CD8-positive, alpha-beta memory T cell (primary cell): Measurements from ENCODE around the gene ADAM15. TPM values are rescaled to one million over a fixed set of nuclear protein-coding genes. Genes with fewer than 3 reads are reported as not detected.
A peak's percentile ranks its signal among the peaks of the same experiment; 100 is the strongest.

ENCODE experiments used
- CTCF ChIA-PET: fragments of 350-600 bp; sonication (Branson Sonifier 250); formaldehyde crosslinking; loops from one replicate; lab custom pipeline; 2021; ENCODE audit warnings: antibody characterized with exemption; lab: Charles Lee
- POLR2A ChIA-PET: fragments of 350-600 bp; sonication (Branson Sonifier 250); formaldehyde crosslinking; loops from one replicate; lab custom pipeline; 2021; ENCODE audit warnings: antibody characterized with exemption; lab: Charles Lee
- DNase-seq, 5 donors: peaks; one replicate each; pipeline versions ENCODE4 v3.0.0 to v3.0.0-alpha.2; 2020 to 2022; ENCODE audit warnings: mixed read lengths in 1 of 5
- H3K27ac ChIP-seq: one replicate; pipeline ENCODE4 v1.7.0; 2013; ENCODE audit warnings: low read depth, mild to moderate bottlenecking, low read length, moderate library complexity
- H3K27me3 ChIP-seq: 2 replicates; pipeline ENCODE4 v1.7.0; 2013; ENCODE audit warnings: low read length, mild to moderate bottlenecking; ENCODE audit not compliant: insufficient read depth, poor library complexity, severe bottlenecking
- H3K36me3 ChIP-seq: 2 replicates; pipeline ENCODE4 v1.7.0; 2013; ENCODE audit warnings: mild to moderate bottlenecking, low read length, moderate library complexity; ENCODE audit not compliant: insufficient read depth
- H3K4me1 ChIP-seq: 2 replicates; pipeline ENCODE4 v1.7.0; 2013; ENCODE audit warnings: mild to moderate bottlenecking, low read length, moderate library complexity; ENCODE audit not compliant: insufficient read depth
- H3K4me3 ChIP-seq: 2 replicates; pipeline ENCODE4 v1.7.0; 2013; ENCODE audit warnings: mild to moderate bottlenecking, low read length
- H3K9me3 ChIP-seq: 2 replicates; pipeline ENCODE4 v1.7.0; 2013; ENCODE audit warnings: mild to moderate bottlenecking, low read length
- H3K27ac Mint-ChIP-seq, 8 donors: one replicate each; pipeline ENCODE4 v1.8.0; 2020 to 2021; ENCODE audit warnings: mixed read lengths in 8 of 8, mild to moderate bottlenecking in 6 of 8, inconsistent platforms in 3 of 8, moderate library complexity in 3 of 8
- H3K27me3 Mint-ChIP-seq, 2 donors: one replicate each; pipeline ENCODE4 v1.8.0; 2020 to 2021; ENCODE audit warnings: mixed read lengths in 2 of 2, mild to moderate bottlenecking in 1 of 2, moderate library complexity in 1 of 2
- H3K36me3 Mint-ChIP-seq, 3 donors: one replicate each; pipeline ENCODE4 v1.8.0; 2020 to 2021; ENCODE audit warnings: mixed read lengths in 3 of 3, inconsistent platforms in 1 of 3, mild to moderate bottlenecking in 1 of 3
- H3K4me1 Mint-ChIP-seq, 3 donors: one replicate each; pipeline ENCODE4 v1.8.0; 2020 to 2021; ENCODE audit warnings: mixed read lengths in 3 of 3, inconsistent platforms in 1 of 3, mild to moderate bottlenecking in 1 of 3
- H3K4me3 Mint-ChIP-seq, 7 donors: one replicate each; pipeline ENCODE4 v1.8.0; 2020 to 2021; ENCODE audit warnings: mixed read lengths in 7 of 7, mild to moderate bottlenecking in 6 of 7, moderate library complexity in 4 of 7, inconsistent platforms in 2 of 7
- H3K9me3 Mint-ChIP-seq, 5 donors: one replicate each; pipeline ENCODE4 v1.8.0; 2020 to 2022; ENCODE audit warnings: mixed read lengths in 5 of 5, mild to moderate bottlenecking in 3 of 5, moderate library complexity in 2 of 5, inconsistent platforms in 1 of 5
- polyA plus RNA-seq: library from polyadenylated mRNA; unstranded; fragments of 300-500 nt; fragmentation: Illumina TruSeq; gene quantifications from one replicate; pipeline ENCODE4 v1.2.3, GENCODE V29; 2021
- total RNA-seq, 2 experiments: library from RNA; stranded (reverse); gene quantifications; one replicate each; pipeline ENCODE4 v1.2.3, GENCODE V29; 2021

Gene ADAM15
- total and polyA plus RNA-seq, 3 experiments from 2014 or later: 15.3 to 36.9 (median 34.5) TPM

DNA sequence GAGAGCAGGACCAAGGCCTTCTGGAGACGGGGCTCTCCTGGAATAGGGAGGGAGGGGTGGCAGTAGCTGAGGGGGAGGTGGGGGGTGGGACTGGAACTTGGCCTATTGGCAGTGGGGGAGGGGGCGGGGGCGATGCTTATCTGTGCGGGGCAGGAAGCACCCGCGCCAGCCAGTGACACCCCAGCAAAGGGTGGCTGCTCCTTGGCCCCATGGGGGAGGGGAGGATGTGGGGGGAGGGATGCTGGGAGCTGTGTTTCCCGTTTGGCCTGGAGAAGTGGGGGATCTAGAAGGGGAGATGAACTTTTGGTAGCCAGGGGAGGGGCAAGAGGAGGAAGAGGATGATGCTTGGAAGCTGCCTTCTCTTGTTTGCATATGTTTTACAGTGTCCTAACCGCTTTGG lies 37.5 kb upstream of the ADAM15 start:
- DNase-seq: peak in 1 of 5 donors; percentile 54
- Histone ChIP-seq H3K4me3 (peak overlapping the region; percentile 51), H3K27ac (peak overlapping the region; percentile 38), H3K4me1 (peaks cover 89% of the 10 kb centered on the region), H3K9me3 (no peaks in the 10 kb centered on the region), H3K36me3 (peaks cover 12% of the 10 kb centered on the region), H3K27me3 (no peaks in the 10 kb centered on the region)
- Mint-ChIP-seq H3K36me3 (peaks cover 0 to 13% (median 0%) of the 10 kb centered on the region in 3 donors), H3K4me3 (peak overlapping the region in 4 of 7 donors; percentile 41 to 71 (median 50)), H3K27ac (peak overlapping the region; percentile 78 to 93 (median 86)), H3K9me3 (no peaks in the 10 kb centered on the region), H3K4me1 (peaks cover 59 to 83% (median 74%) of the 10 kb centered on the region in 3 donors), H3K27me3 (no peaks in the 10 kb centered on the region)
- ChIA-PET POLR2A (interaction anchor here (0.7 kb wide), 1 partner anchor 14 kb away, joined by 4 read pairs; no protein-coding TSS in a partner anchor), CTCF (interaction anchor here (1.0 to 16.7 kb wide), 4 partner anchors 15 to 52 kb away, joined by 3 to 207 read pairs (median 4); partner anchors contain the start of genes CKS1B, LENEP, PYGO2 and ZBTB7B)

DNA sequence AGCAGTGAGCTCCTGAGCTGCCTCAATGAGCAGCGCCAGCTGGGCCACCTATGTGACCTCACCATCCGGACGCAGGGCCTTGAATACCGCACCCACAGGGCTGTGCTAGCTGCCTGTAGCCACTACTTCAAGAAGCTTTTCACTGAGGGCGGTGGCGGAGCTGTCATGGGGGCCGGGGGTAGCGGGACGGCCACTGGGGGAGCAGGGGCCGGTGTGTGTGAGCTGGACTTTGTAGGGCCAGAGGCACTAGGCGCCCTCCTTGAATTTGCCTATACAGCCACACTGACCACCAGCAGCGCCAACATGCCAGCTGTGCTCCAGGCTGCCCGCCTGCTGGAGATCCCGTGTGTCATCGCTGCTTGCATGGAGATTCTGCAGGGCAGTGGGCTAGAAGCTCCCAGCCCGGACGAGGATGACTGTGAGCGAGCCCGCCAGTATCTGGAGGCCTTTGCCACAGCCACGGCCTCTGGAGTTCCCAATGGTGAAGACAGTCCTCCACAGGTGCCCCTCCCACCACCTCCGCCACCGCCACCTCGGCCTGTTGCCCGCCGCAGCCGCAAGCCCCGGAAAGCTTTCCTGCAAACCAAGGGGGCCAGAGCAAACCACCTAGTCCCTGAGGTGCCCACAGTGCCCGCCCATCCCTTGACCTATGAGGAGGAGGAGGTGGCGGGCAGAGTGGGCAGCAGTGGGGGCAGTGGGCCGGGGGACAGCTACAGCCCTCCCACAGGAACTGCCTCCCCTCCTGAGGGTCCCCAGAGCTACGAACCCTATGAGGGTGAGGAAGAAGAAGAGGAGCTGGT lies 36.2 kb upstream of the ADAM15 start:
- H3K27ac Mint-ChIP-seq: peak overlapping the region in 5 of 8 donors; percentile 19 to 87 (median 69)
- no peak overlapping the region for H3K4me3 ChIP-seq

GRCh38 chr1:155015527-155016230 lies 35.4 kb upstream of the ADAM15 start:
- Histone ChIP-seq H3K36me3 (peaks cover 12% of the 10 kb centered on the region), H3K4me1 (peaks cover 79% of the 10 kb centered on the region), H3K9me3 (no peaks in the 10 kb centered on the region), H3K27ac (no peak overlapping the region), H3K27me3 (no peaks in the 10 kb centered on the region), H3K4me3 (no peak overlapping the region)
- Mint-ChIP-seq H3K27ac (peak overlapping the region; percentile 50 to 89 (median 74)), H3K9me3 (no peaks in the 10 kb centered on the region), H3K36me3 (peaks cover 0 to 13% (median 0%) of the 10 kb centered on the region in 3 donors), H3K27me3 (no peaks in the 10 kb centered on the region), H3K4me1 (peaks cover 48 to 67% (median 63%) of the 10 kb centered on the region in 3 donors), H3K4me3 (peak overlapping the region in 6 of 7 donors; percentile 42 to 58 (median 47))
- ChIA-PET CTCF (interaction anchor here (0.9 to 16.7 kb wide), 16 partner anchors 8 to 456 kb away, joined by 3 to 207 read pairs (median 22); partner anchors contain the start of genes ADAM15, CKS1B, FLAD1 and LENEP), POLR2A (interaction anchor here (1.0 to 1.9 kb wide), 3 partner anchors 11 to 61 kb away, joined by 4 to 6 read pairs (median 5); no protein-coding TSS in a partner anchor)
- no peak for DNase-seq

More for the DNA sequence above, 36.2 kb upstream of the ADAM15 start:
- Histone ChIP-seq H3K4me1 (peaks cover 87% of the 10 kb centered on the region), H3K9me3 (no peaks in the 10 kb centered on the region), H3K36me3 (peaks cover 12% of the 10 kb centered on the region), H3K27ac (no peak overlapping the region), H3K27me3 (no peaks in the 10 kb centered on the region)
- H3K4me3 Mint-ChIP-seq: no peak overlapping the region
- CTCF ChIA-PET: interaction anchor here (1.1 to 16.7 kb wide), 10 partner anchors 7 to 455 kb away, joined by 3 to 207 read pairs (median 22); partner anchors contain the start of genes FLAD1, LENEP, PBXIP1 and PYGO2
- peaks cover 0 to 13% (median 0%) of the 10 kb centered on the region in 3 donors for H3K36me3 Mint-ChIP-seq
- no peaks in the 10 kb centered on the region for H3K9me3 Mint-ChIP-seq
- POLR2A ChIA-PET: interaction anchor here (1.0 to 1.9 kb wide), 3 partner anchors 10 to 60 kb away, joined by 4 to 6 read pairs (median 5); no protein-coding TSS in a partner anchor
- no peak for DNase-seq
- H3K27me3 Mint-ChIP-seq: no peaks in the 10 kb centered on the region
- peaks cover 55 to 75% (median 70%) of the 10 kb centered on the region in 3 donors for H3K4me1 Mint-ChIP-seq

GRCh38 chr1:155016231-155016831 lies 34.8 kb upstream of the ADAM15 start:
- ChIA-PET CTCF (interaction anchor here (0.9 to 16.7 kb wide), 23 partner anchors 9 to 457 kb away, joined by 3 to 207 read pairs (median 8); partner anchors contain the start of genes ADAM15, CKS1B, FLAD1 and LENEP), POLR2A (interaction anchor here (1.0 to 1.9 kb wide), 4 partner anchors 11 to 62 kb away, joined by 3 to 6 read pairs (median 4); no protein-coding TSS in a partner anchor)
- peak overlapping the region in 6 of 7 donors; percentile 43 to 68 (median 52) for H3K4me3 Mint-ChIP-seq
- H3K4me1 Mint-ChIP-seq: peaks cover 43 to 61% (median 58%) of the 10 kb centered on the region in 3 donors
- H3K27ac ChIP-seq: peak overlapping the region; percentile 57
- H3K36me3 ChIP-seq: peaks cover 12% of the 10 kb centered on the region
- DNase-seq: peak in 1 of 5 donors; percentile 30
- H3K36me3 Mint-ChIP-seq: peaks cover 0 to 13% (median 0%) of the 10 kb centered on the region in 3 donors
- H3K27me3 Mint-ChIP-seq: no peaks in the 10 kb centered on the region
- H3K4me1 ChIP-seq: peaks cover 72% of the 10 kb centered on the region
- H3K27ac Mint-ChIP-seq: peak overlapping the region; percentile 50 to 89 (median 74)
- H3K9me3 ChIP-seq: no peaks in the 10 kb centered on the region
- no peaks in the 10 kb centered on the region for H3K27me3 ChIP-seq
- H3K4me3 ChIP-seq: no peak overlapping the region
- no peaks in the 10 kb centered on the region for H3K9me3 Mint-ChIP-seq

GRCh38 chr1:155017041-155017945 lies 33.8 kb upstream of the ADAM15 start:
- POLR2A ChIA-PET: interaction anchor here (0.5 to 1.3 kb wide), 6 partner anchors 14 to 65 kb away, joined by 3 to 7 read pairs (median 4); partner anchors contain the start of genes CKS1B, PBXIP1, PYGO2 and ZBTB7B
- no peaks in the 10 kb centered on the region for H3K9me3 Mint-ChIP-seq
- peaks cover 0 to 13% (median 0%) of the 10 kb centered on the region in 3 donors for H3K36me3 Mint-ChIP-seq
- Histone ChIP-seq H3K9me3 (no peaks in the 10 kb centered on the region), H3K27me3 (no peaks in the 10 kb centered on the region), H3K27ac (peak overlapping the region; percentile 57), H3K4me3 (no peak overlapping the region), H3K4me1 (peaks cover 63% of the 10 kb centered on the region), H3K36me3 (peaks cover 12% of the 10 kb centered on the region)
- CTCF ChIA-PET: interaction anchor here (0.6 to 16.7 kb wide), 37 partner anchors 9 to 457 kb away, joined by 3 to 207 read pairs (median 6); partner anchors contain the start of genes ADAM15, CKS1B, DCST1 and DCST2
- H3K4me1 Mint-ChIP-seq: peaks cover 42 to 53% (median 52%) of the 10 kb centered on the region in 3 donors
- H3K27me3 Mint-ChIP-seq: no peaks in the 10 kb centered on the region
- peak overlapping the region; percentile 37 to 68 (median 57) for H3K4me3 Mint-ChIP-seq
- peak; percentile 82 to 91 (median 84) for DNase-seq
- peak overlapping the region in 6 of 8 donors; percentile 63 to 95 (median 74) for H3K27ac Mint-ChIP-seq

DNA sequence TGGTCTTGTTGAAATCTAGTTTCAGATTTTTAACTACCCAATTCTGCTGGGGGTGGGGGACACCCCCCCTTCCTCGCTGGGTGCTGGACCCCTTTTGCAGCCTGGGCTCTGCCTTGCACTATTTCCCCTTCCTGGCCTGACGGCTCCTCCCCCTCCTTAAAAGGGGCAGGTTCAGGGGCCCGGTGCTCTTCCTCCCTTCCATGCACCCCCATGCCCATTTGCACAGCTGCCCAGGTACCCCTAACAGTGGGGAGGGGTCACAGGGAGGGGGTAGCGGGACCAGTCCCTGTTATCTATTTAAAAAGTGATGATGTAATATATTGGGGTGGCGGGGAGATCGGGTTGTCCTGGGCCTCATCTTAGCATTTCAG lies 33.2 kb upstream of the ADAM15 start:
- peaks cover 0 to 13% (median 0%) of the 10 kb centered on the region in 3 donors for H3K36me3 Mint-ChIP-seq
- H3K27me3 Mint-ChIP-seq: no peaks in the 10 kb centered on the region
- no peak for DNase-seq
- POLR2A ChIA-PET: interaction anchor here (0.5 to 1.3 kb wide), 5 partner anchors 15 to 66 kb away, joined by 3 to 7 read pairs (median 4); partner anchors contain the start of genes CKS1B, PBXIP1, PYGO2 and ZBTB7B
- H3K4me3 Mint-ChIP-seq: peak overlapping the region in 6 of 7 donors; percentile 34 to 72 (median 59)
- no peak overlapping the region for H3K4me3 ChIP-seq
- peaks cover 56% of the 10 kb centered on the region for H3K4me1 ChIP-seq
- CTCF ChIA-PET: interaction anchor here (0.6 to 16.7 kb wide), 33 partner anchors 8 to 458 kb away, joined by 3 to 207 read pairs (median 6); partner anchors contain the start of genes CKS1B, DCST1, DCST2 and FLAD1
- H3K36me3 ChIP-seq: peaks cover 12% of the 10 kb centered on the region
- H3K27ac ChIP-seq: no peak overlapping the region
- no peaks in the 10 kb centered on the region for H3K9me3 Mint-ChIP-seq
- peak overlapping the region in 6 of 8 donors; percentile 24 to 79 (median 68) for H3K27ac Mint-ChIP-seq
- H3K4me1 Mint-ChIP-seq: peaks cover 36 to 47% (median 46%) of the 10 kb centered on the region in 3 donors
- no peaks in the 10 kb centered on the region for H3K27me3 ChIP-seq
- H3K9me3 ChIP-seq: no peaks in the 10 kb centered on the region
